ENCODE results near the gene PRPF8. TPM values are rescaled to one million over a fixed set of nuclear protein-coding genes. Genes with fewer than 3 reads are reported as not detected.
A peak's percentile ranks its signal among the peaks of the same experiment; 100 is the strongest.

Gene PRPF8
- total and polyA plus RNA-seq, 2 of the 8 experiments (the other 6 are each of a cell fraction or from before 2014, with no cell fraction given), result 329 to 337 TPM

- no peak for TF ChIP-seq BRCA1 (IDR thresholded peaks at IDR 0.05; ENCODE audit: low read depth, low read length)
- TF ChIP-seq SIX5 (IDR thresholded peaks at IDR 0.05; ENCODE audit: low read depth, low read length), result no peak
- no peak for TF ChIP-seq POU5F1 (IDR thresholded peaks at IDR 0.05; ENCODE audit: low read depth, low read length)
- TF ChIP-seq CTBP2 (IDR thresholded peaks at IDR 0.05; ENCODE audit: borderline replicate concordance, insufficient read depth, insufficient read length, low read length), result no peak
- TF ChIP-seq RBBP5 (IDR thresholded peaks at IDR 0.05; ENCODE audit: borderline replicate concordance, low read depth, low read length), result no peak; the same call in 1 of the 2 replicates
- no peak for TF ChIP-seq CHD1 (IDR thresholded peaks at IDR 0.05; ENCODE audit: low read depth, low read length)
- peak; percentile 95 for TF ChIP-seq KDM4A (IDR thresholded peaks at IDR 0.05; ENCODE audit: low read depth, low read length, severe bottlenecking)
- no peak; the same call in 1 of the 2 replicates for TF ChIP-seq NRF1 (IDR thresholded peaks at IDR 0.05; ENCODE audit: low read depth, low read length)
- TF ChIP-seq POLR2A (IDR thresholded peaks at IDR 0.05; ENCODE audit: control extremely low read depth in 1 of 2, low read depth in 2 of 2, low read length in 2 of 2), result peak; percentile 63 to 84
- no peak for TF ChIP-seq RXRA (IDR thresholded peaks at IDR 0.05; ENCODE audit: insufficient read depth, low read depth, low read length)
- TF ChIP-seq SIRT6 (IDR thresholded peaks at IDR 0.05; ENCODE audit: low read length), result no peak
- no peak for TF ChIP-seq TCF12 (IDR thresholded peaks at IDR 0.05; ENCODE audit: low read depth, low read length)
- TF ChIP-seq SAP30 (IDR thresholded peaks at IDR 0.05; ENCODE audit: insufficient read depth, insufficient replicate concordance, low read length), result peak; percentile 77
- peak; percentile 91 for TF ChIP-seq POLR2AphosphoS5 (IDR thresholded peaks at IDR 0.05; ENCODE audit: low read depth, low read length)
- peak; percentile 88 for TF ChIP-seq PHF8 (conservative IDR thresholded peaks at IDR 0.05; ENCODE audit: low read depth, low read length)
- TF ChIP-seq TAF1 (IDR thresholded peaks at IDR 0.05; ENCODE audit: low read depth, low read length), result peak; percentile 80
- TF ChIP-seq SP4 (IDR thresholded peaks at IDR 0.05; ENCODE audit: low read length), result peak; percentile 88
- TF ChIP-seq EP300 (IDR thresholded peaks at IDR 0.05; ENCODE audit: borderline replicate concordance in 1 of 2, low read depth in 2 of 2, low read length in 2 of 2), result no peak
- no peak for TF ChIP-seq USF2 (IDR thresholded peaks at IDR 0.05; ENCODE audit: low read length)
- no peak for TF ChIP-seq GABPA (IDR thresholded peaks at IDR 0.05; ENCODE audit: borderline replicate concordance, insufficient read depth, low read length)
- TF ChIP-seq ZNF274 (IDR thresholded peaks at IDR 0.05; ENCODE audit: borderline replicate concordance, extremely low read depth, low read length), result no peak
- TF ChIP-seq SP2 (IDR thresholded peaks at IDR 0.05; ENCODE audit: low read length), result peak; percentile 62
- no peak for TF ChIP-seq KDM5A (IDR thresholded peaks at IDR 0.05; ENCODE audit: low read length)
- no peak for TF ChIP-seq CBX5 (IDR thresholded peaks at IDR 0.05; ENCODE audit: low read depth, low read length)
Measured at GRCh38 chr17:1684378-1685189, at the start of gene PRPF8 (continued).
